GM12878 (cell line): Measurements from ENCODE around the gene TCF7. TPM values are rescaled to one million over a fixed set of nuclear protein-coding genes. Genes with fewer than 3 reads are reported as not detected.

Experiments used
- ASH2L ChIP-seq: fragments of 300-600, 200-600 bp; sonication (generic); IDR thresholded peaks from 2 replicates; pipeline ENCODE4 v1.6.1; 2017; ENCODE audit warnings: low read depth, mild to moderate bottlenecking, borderline replicate concordance
- BHLHE40 ChIP-seq, 2 experiments: fragments of 450-650 bp in 1 of 2; IDR thresholded peaks; 2 replicates each; pipeline ENCODE4 v1.6.1; 2011 to 2017; ENCODE audit warnings: low read depth in 2 of 2, borderline replicate concordance in 1 of 2, improper control_type of control experiment in 1 of 2, low read length in 1 of 2, mild to moderate bottlenecking in 1 of 2
- BRCA1 ChIP-seq: IDR thresholded peaks from 2 replicates; pipeline ENCODE4 v1.6.1; 2011; ENCODE audit warnings: low read depth, low read length, improper control_type of control experiment
- E4F1 ChIP-seq: fragments of 450-650 bp; IDR thresholded peaks from 2 replicates; pipeline ENCODE4 v1.6.1; 2018; ENCODE audit warnings: borderline replicate concordance, mild to moderate bottlenecking; ENCODE audit not compliant: partially characterized antibody
- HDGF ChIP-seq: fragments of 450-650 bp; IDR thresholded peaks from 2 replicates; pipeline ENCODE4 v1.6.1; 2016; ENCODE audit warnings: antibody characterized with exemption
- JUNB ChIP-seq: IDR thresholded peaks from 2 replicates; pipeline ENCODE4 v1.6.1; 2016; ENCODE audit warnings: antibody characterized with exemption, mild to moderate bottlenecking
- KDM1A ChIP-seq: fragments of 200-600 bp; sonication (generic); IDR thresholded peaks from 2 replicates; pipeline ENCODE4 v1.6.1; 2016; ENCODE audit warnings: borderline replicate concordance
- NKRF ChIP-seq: fragments of 450-650 bp; conservative IDR thresholded peaks from 2 replicates; pipeline ENCODE4 v1.6.1; 2017; ENCODE audit warnings: mild to moderate bottlenecking, moderate library complexity
- PKNOX1 ChIP-seq: fragments of 450-650 bp; IDR thresholded peaks from 2 replicates; pipeline ENCODE4 v1.6.1; 2016; ENCODE audit warnings: mild to moderate bottlenecking
- POU2F2 ChIP-seq: IDR thresholded peaks from 3 replicates; pipeline ENCODE4 v1.6.1; 2011; ENCODE audit warnings: low read depth, mild to moderate bottlenecking, low read length, borderline replicate concordance
- SUZ12 ChIP-seq: fragments of 200-600 bp; sonication (generic); IDR thresholded peaks from one replicate; pipeline ENCODE4 v1.6.1; 2018; ENCODE audit warnings: antibody characterized with exemption, mild to moderate bottlenecking; ENCODE audit not compliant: unreplicated experiment
- ZBED1 ChIP-seq: IDR thresholded peaks from 2 replicates; pipeline ENCODE4 v1.6.1; 2016; ENCODE audit warnings: borderline replicate concordance
- ZNF622 ChIP-seq: fragments of 450-650 bp; IDR thresholded peaks from 2 replicates; pipeline ENCODE4 v1.6.1; 2017; ENCODE audit warnings: mild to moderate bottlenecking, inconsistent platforms
- ZZZ3 ChIP-seq: IDR thresholded peaks from 2 replicates; pipeline ENCODE4 v1.6.1; 2011; ENCODE audit warnings: low read depth; ENCODE audit not compliant: control insufficient read depth, insufficient read length
- polyA plus RNA-seq, 11 experiments: library from polyadenylated mRNA; depleted of rRNA in 4 of 11; unstranded in 6 of 11; stranded (reverse) in 5 of 11; fragments of >200 nt; fragmentation: Nextera tagmentation in 4 of 11; fragmentation: Illumina TruSeq in 1 of 11; extraction: Ambion mirVana in 4 of 11; extraction: Trizol in 1 of 11; gene quantifications; 1 replicate in 1 of 11; 2 replicates in 10 of 11; pipeline versions ENCODE4 v1.2.1 to v1.2.3, GENCODE V29; 2011 to 2016; ENCODE audit warnings: inconsistent platforms in 2 of 11, missing spikeins in 2 of 11, low read depth in 1 of 11
- total RNA-seq, 4 experiments: library from RNA; depleted of rRNA in 3 of 4; stranded (reverse); fragments of >200 nt in 3 of 4; fragmentation: Illumina TruSeq in 1 of 4; extraction: Trizol in 1 of 4; gene quantifications; 2 replicates each; pipeline versions ENCODE4 v1.2.1 to v1.2.3, GENCODE V29; 2013 to 2021

TCF7 gene
- total and polyA plus RNA-seq, 10 of the 15 experiments (the other 5 are each of a cell fraction or from before 2014, with no cell fraction given) = 10.0 to 60.2 (median 23.6) TPM

GRCh38 chr5:134125039-134126015, 10.8 kb downstream of the TCF7 start (continued):
- TF ChIP-seq PKNOX1 (no peak), ASH2L (no peak), ZZZ3 (no peak), HDGF (no peak; the same call in 1 of the 2 replicates), E4F1 (no peak), KDM1A (no peak), NKRF (no peak), SUZ12 (no peak), BRCA1 (no peak), ZNF622 (no peak), JUNB (no peak), POU2F2 (no peak), ZBED1 (no peak), BHLHE40 (IDR thresholded peaks at IDR 0.05; ENCODE audit: borderline replicate concordance in 1 of 2, low read depth in 2 of 2, low read length in 1 of 2) (peak in 1 of 2 experiments; percentile 34; a peak in 1 of 4 replicates)
